Mesendoderm (in vitro differentiated cells): ENCODE measurements around the gene SLC7A4.
A peak's percentile ranks its signal among the peaks of the same experiment; 100 is the strongest.

Source experiments
- DNase-seq: peaks from one replicate; pipeline ENCODE4 v3.0.0; 2013
- H2AK5ac ChIP-seq: 2 replicates; pipeline ENCODE4 v1.6.1; 2013; ENCODE audit warnings: low read length, inconsistent platforms
- H2BK120ac ChIP-seq: 2 replicates; pipeline ENCODE4 v1.6.1; 2013; ENCODE audit warnings: low read depth, mild to moderate bottlenecking, low read length, moderate library complexity, mixed read lengths
- H2BK15ac ChIP-seq: replicated peaks from 2 replicates; pipeline ENCODE4 v1.6.1; 2013; ENCODE audit warnings: low read depth, mild to moderate bottlenecking, moderate library complexity
- H2BK5ac ChIP-seq: 2 replicates; pipeline ENCODE4 v1.6.1; 2013; ENCODE audit warnings: low read length, inconsistent platforms
- H3K18ac ChIP-seq: 2 replicates; pipeline ENCODE4 v1.6.1; 2013; ENCODE audit warnings: mild to moderate bottlenecking, low read length, mixed read lengths
- H3K23ac ChIP-seq: one replicate; pipeline ENCODE4 v1.6.1; 2013; ENCODE audit warnings: low read length
- H3K27ac ChIP-seq: 2 replicates; pipeline ENCODE4 v1.5.1; 2013; ENCODE audit warnings: low read depth, mild to moderate bottlenecking, inconsistent platforms, low read length, moderate library complexity
- H3K27me3 ChIP-seq: 2 replicates; pipeline ENCODE4 v1.6.1; 2013; ENCODE audit warnings: low read length, control low read depth, mild to moderate bottlenecking, inconsistent platforms; ENCODE audit not compliant: insufficient read depth, poor library complexity
- H3K36me3 ChIP-seq: 2 replicates; pipeline ENCODE4 v1.6.1; 2013; ENCODE audit warnings: low read length, inconsistent platforms; ENCODE audit not compliant: control insufficient read depth, insufficient read depth
- H3K4ac ChIP-seq: one replicate; pipeline ENCODE4 v1.6.1; 2013; ENCODE audit warnings: low read depth, mild to moderate bottlenecking, low read length, moderate library complexity
- H3K4me1 ChIP-seq: 2 replicates; pipeline ENCODE4 v1.6.1; 2013; ENCODE audit warnings: low read depth, low read length, inconsistent platforms; ENCODE audit not compliant: control insufficient read depth
- H3K4me2 ChIP-seq: 2 replicates; pipeline ENCODE4 v1.6.1; 2013; ENCODE audit warnings: low read length
- H3K4me3 ChIP-seq: 2 replicates; pipeline ENCODE4 v1.5.1; 2013; ENCODE audit warnings: mild to moderate bottlenecking, low read length
- H3K56ac ChIP-seq: one replicate; pipeline ENCODE4 v1.6.1; 2013; ENCODE audit warnings: low read length
- H3K79me1 ChIP-seq: 2 replicates; pipeline ENCODE4 v1.6.1; 2013; ENCODE audit warnings: low read length, inconsistent platforms
- H3K79me2 ChIP-seq: 2 replicates; pipeline ENCODE4 v1.6.1; 2013; ENCODE audit warnings: mild to moderate bottlenecking, low read length; ENCODE audit not compliant: control insufficient read depth, insufficient read depth
- H3K9ac ChIP-seq: 2 replicates; pipeline ENCODE4 v1.6.1; 2013; ENCODE audit warnings: low read length, inconsistent platforms
- H4K5ac ChIP-seq: one replicate; pipeline ENCODE4 v1.6.1; 2013; ENCODE audit warnings: low read length
- H4K8ac ChIP-seq: one replicate; pipeline ENCODE4 v1.6.1; 2013; ENCODE audit warnings: low read depth, mild to moderate bottlenecking, control low read depth, low read length, moderate library complexity
- WGBS: extraction: QIAGEN DNeasy Blood & Tissue Kit; methylation state at CpG from one replicate; pipeline ENCODE4 v1.1.7; 2013; ENCODE audit warnings: low lambda C conversion rate, missing lambda C conversion rate; ENCODE audit not compliant: insufficient coverage; ENCODE audit errors: extremely low coverage; 5-methylcytosine and 5-hydroxymethylcytosine counted together

The SLC7A4 gene

DNA sequence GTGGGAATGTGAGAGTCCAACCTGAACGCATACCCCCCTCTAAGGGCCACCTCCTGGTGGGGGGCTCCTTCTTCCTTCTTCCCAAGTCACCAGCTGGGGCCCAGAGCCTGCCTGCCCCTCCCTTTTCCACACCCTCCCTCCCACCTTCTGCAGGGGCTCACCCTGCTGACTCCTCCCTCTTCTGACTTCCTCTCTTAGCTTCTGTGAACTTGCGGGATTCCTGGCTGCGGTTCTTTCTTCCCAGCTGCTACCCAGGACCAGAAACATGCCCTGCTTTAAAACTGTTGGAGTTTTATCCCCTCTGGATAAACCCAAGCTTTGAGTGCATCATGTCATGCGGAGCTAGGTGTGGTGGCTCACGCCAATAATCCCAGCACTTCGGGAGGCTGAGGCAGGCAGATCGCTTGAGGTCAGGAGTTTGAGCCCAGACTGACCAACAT, 23.5 kb upstream of the SLC7A4 start:
- H2BK120ac ChIP-seq, result no peak overlapping the region
- H3K18ac ChIP-seq, result no peak overlapping the region
- WGBS, result no CpG with 5 or more reads among the region's 7 CpGs
- H3K27me3 ChIP-seq, result no peaks in the 10 kb centered on the region
- H3K23ac ChIP-seq, result no peak overlapping the region
- H3K79me2 ChIP-seq, result no peaks in the 10 kb centered on the region
- H3K27ac ChIP-seq, result no peak overlapping the region
- H3K4me1 ChIP-seq, result peaks cover 6% of the 10 kb centered on the region
- no peak overlapping the region for H3K56ac ChIP-seq
- H3K36me3 ChIP-seq, result no peaks in the 10 kb centered on the region
- no peaks in the 10 kb centered on the region for H3K79me1 ChIP-seq
- no peak overlapping the region for H2BK5ac ChIP-seq
- peak; percentile 45 for DNase-seq
- H3K4ac ChIP-seq, result no peak overlapping the region
- no peak overlapping the region for H3K9ac ChIP-seq
- no peak overlapping the region for H3K4me2 ChIP-seq
- H3K4me3 ChIP-seq, result no peak overlapping the region
- H2AK5ac ChIP-seq, result no peak overlapping the region
- H4K5ac ChIP-seq, result no peak overlapping the region
- no peak overlapping the region for H2BK15ac ChIP-seq
- H4K8ac ChIP-seq, result no peak overlapping the region

DNA sequence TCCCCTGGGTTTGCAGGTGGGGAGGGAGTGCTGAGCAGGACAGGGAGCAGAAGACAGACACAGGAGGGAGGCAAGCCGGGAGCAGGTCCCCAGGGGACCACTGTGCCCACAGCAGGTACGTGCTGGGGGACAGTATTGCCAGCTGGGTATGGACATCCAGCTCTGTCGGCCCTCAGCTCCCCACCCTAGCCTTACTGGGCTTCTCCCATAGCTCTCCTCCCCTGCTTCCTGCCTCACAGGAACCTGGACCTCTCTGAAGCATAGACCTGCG, 23.1 kb upstream of the SLC7A4 start:
- WGBS, result no CpG with 5 or more reads among the region's 4 CpGs
- no peak overlapping the region for H3K27ac ChIP-seq
- H2BK120ac ChIP-seq, result no peak overlapping the region
- no peak overlapping the region for H4K8ac ChIP-seq
- H3K4ac ChIP-seq, result no peak overlapping the region
- H3K9ac ChIP-seq, result no peak overlapping the region
- H4K5ac ChIP-seq, result no peak overlapping the region
- H3K4me3 ChIP-seq, result no peak overlapping the region
- H3K18ac ChIP-seq, result no peak overlapping the region
- H3K36me3 ChIP-seq, result no peaks in the 10 kb centered on the region
- no peaks in the 10 kb centered on the region for H3K27me3 ChIP-seq
- peak overlapping the region; percentile 56 for H3K56ac ChIP-seq
- DNase-seq, result no peak
- H3K4me2 ChIP-seq, result no peak overlapping the region
- H2BK5ac ChIP-seq, result no peak overlapping the region
- H3K23ac ChIP-seq, result no peak overlapping the region
- H3K4me1 ChIP-seq, result peaks cover 6% of the 10 kb centered on the region
- H2AK5ac ChIP-seq, result no peak overlapping the region
- no peak overlapping the region for H2BK15ac ChIP-seq
- no peaks in the 10 kb centered on the region for H3K79me1 ChIP-seq
- no peaks in the 10 kb centered on the region for H3K79me2 ChIP-seq

- no peak overlapping the region for H4K8ac ChIP-seq
- no peak overlapping the region for H2BK15ac ChIP-seq
- H3K27ac ChIP-seq, result no peak overlapping the region
- no peak for DNase-seq
- H3K36me3 ChIP-seq, result no peaks in the 10 kb centered on the region
- no CpG with 5 or more reads among the region's 11 CpGs for WGBS
- H4K5ac ChIP-seq, result no peak overlapping the region
- H3K23ac ChIP-seq, result no peak overlapping the region
- H3K79me2 ChIP-seq, result no peaks in the 10 kb centered on the region
- no peak overlapping the region for H2BK5ac ChIP-seq
- no peak overlapping the region for H3K18ac ChIP-seq
- H3K4me1 ChIP-seq, result peaks cover 6% of the 10 kb centered on the region
- H2BK120ac ChIP-seq, result no peak overlapping the region
- no peaks in the 10 kb centered on the region for H3K27me3 ChIP-seq
- no peak overlapping the region for H3K4me3 ChIP-seq
- H3K9ac ChIP-seq, result no peak overlapping the region
- H2AK5ac ChIP-seq, result no peak overlapping the region
- no peak overlapping the region for H3K4me2 ChIP-seq
- no peak overlapping the region for H3K4ac ChIP-seq
- H3K56ac ChIP-seq, result peak overlapping the region; percentile 56
- no peaks in the 10 kb centered on the region for H3K79me1 ChIP-seq
Observed at GRCh38 chr22:21054714-21055563, 22.6 kb upstream of the SLC7A4 start.

GRCh38 chr22:21054046-21054713, 21.8 kb upstream of the SLC7A4 start:
- H3K23ac ChIP-seq, result no peak overlapping the region
- no peaks in the 10 kb centered on the region for H3K79me1 ChIP-seq
- H4K8ac ChIP-seq, result no peak overlapping the region
- no peaks in the 10 kb centered on the region for H3K36me3 ChIP-seq
- no peak overlapping the region for H3K56ac ChIP-seq
- DNase-seq, result no peak
- H3K4me1 ChIP-seq, result peaks cover 6% of the 10 kb centered on the region
- no peak overlapping the region for H3K4me2 ChIP-seq
- H2AK5ac ChIP-seq, result no peak overlapping the region
- H2BK120ac ChIP-seq, result no peak overlapping the region
- H3K4ac ChIP-seq, result no peak overlapping the region
- H2BK5ac ChIP-seq, result no peak overlapping the region
- no CpG with 5 or more reads among the region's 15 CpGs for WGBS
- no peak overlapping the region for H3K27ac ChIP-seq
- H3K4me3 ChIP-seq, result no peak overlapping the region
- no peaks in the 10 kb centered on the region for H3K79me2 ChIP-seq
- no peak overlapping the region for H2BK15ac ChIP-seq
- H3K9ac ChIP-seq, result no peak overlapping the region
- no peak overlapping the region for H3K18ac ChIP-seq
- no peak overlapping the region for H4K5ac ChIP-seq
- H3K27me3 ChIP-seq, result no peaks in the 10 kb centered on the region

GRCh38 chr22:21052715-21053459, 20.5 kb upstream of the SLC7A4 start:
- no peak overlapping the region for H2BK5ac ChIP-seq
- H2BK15ac ChIP-seq, result no peak overlapping the region
- H3K4me3 ChIP-seq, result no peak overlapping the region
- no peak overlapping the region for H4K8ac ChIP-seq
- H3K27ac ChIP-seq, result no peak overlapping the region
- H3K56ac ChIP-seq, result no peak overlapping the region
- no CpG with 5 or more reads among the region's 8 CpGs for WGBS
- H3K4me1 ChIP-seq, result peaks cover 6% of the 10 kb centered on the region
- H3K79me1 ChIP-seq, result no peaks in the 10 kb centered on the region
- no peak overlapping the region for H3K4ac ChIP-seq
- no peak overlapping the region for H3K9ac ChIP-seq
- no peaks in the 10 kb centered on the region for H3K36me3 ChIP-seq
- no peaks in the 10 kb centered on the region for H3K79me2 ChIP-seq
- DNase-seq, result no peak
- no peak overlapping the region for H3K4me2 ChIP-seq
- no peak overlapping the region for H3K18ac ChIP-seq
- H2BK120ac ChIP-seq, result no peak overlapping the region
- no peaks in the 10 kb centered on the region for H3K27me3 ChIP-seq
- H2AK5ac ChIP-seq, result no peak overlapping the region
- H3K23ac ChIP-seq, result no peak overlapping the region
- no peak overlapping the region for H4K5ac ChIP-seq
